Endothelial cell of umbilical vein (primary cell): ENCODE data around the gene AMPH. TPM values are rescaled to one million over a fixed set of nuclear protein-coding genes. Genes with fewer than 3 reads are reported as not detected.

Experiments used
- BruUV-seq: library from RNA; stranded (reverse); fragments of 400-500 nt; replicated peaks from 2 replicates; lab custom pipeline; 2021; lab: Mats Ljungman, UMichigan
- CTCF ChIA-PET: fragments of 300-600, 350-600 bp; sonication (Branson Sonifier 250); formaldehyde crosslinking; loops from one replicate; lab custom pipeline; 2021; ENCODE audit warnings: antibody characterized with exemption, inconsistent platforms; lab: Charles Lee
- POLR2A ChIA-PET: fragments of 300-600, 350-600 bp; sonication (Branson Sonifier 250); formaldehyde crosslinking; loops from one replicate; lab custom pipeline; 2021; ENCODE audit warnings: antibody characterized with exemption, inconsistent platforms; lab: Charles Lee
- DNase-seq: peaks from one replicate; pipeline ENCODE4 v3.0.0-alpha.2; 2011; ENCODE audit warnings: low read depth, low spot score
- FAIRE-seq: peaks from 2 replicates; lab custom pipeline; 2011; peaks lifted over from hg19 to GRCh38; lab: Jason Lieb, UNC
- H2AFZ ChIP-seq: 2 replicates; pipeline ENCODE4 v1.6.0; 2012; ENCODE audit warnings: low read depth, low read length, control low read depth, inconsistent platforms
- H3K27ac ChIP-seq: 2 replicates; pipeline ENCODE4 v1.5.1; 2011; ENCODE audit warnings: low read depth, mild to moderate bottlenecking, control low read depth, low read length, moderate library complexity; ENCODE audit not compliant: insufficient read depth
- H3K27me3 ChIP-seq, 2 experiments: 2 replicates each; pipeline versions ENCODE4 v1.6.0 to v1.6.1; 2011; ENCODE audit warnings: low read length in 2 of 2, mixed read lengths in 1 of 2; ENCODE audit not compliant: control insufficient read depth in 2 of 2, insufficient read depth in 2 of 2
- H3K36me3 ChIP-seq, 2 experiments: 2 replicates in 1 of 2; 3 replicates in 1 of 2; pipeline ENCODE4 v1.5.1; 2011; ENCODE audit warnings: low read length in 2 of 2, mild to moderate bottlenecking in 1 of 2, moderate library complexity in 1 of 2; ENCODE audit not compliant: control insufficient read depth in 2 of 2, insufficient read depth in 2 of 2; ENCODE audit errors: extremely low read depth in 1 of 2
- H3K4me1 ChIP-seq: 3 replicates; pipeline ENCODE4 v1.5.1; 2011; ENCODE audit warnings: mild to moderate bottlenecking, low read length; ENCODE audit not compliant: control insufficient read depth, insufficient read depth; ENCODE audit errors: extremely low read depth
- H3K4me2 ChIP-seq: 2 replicates; pipeline ENCODE4 v1.6.1; 2011; ENCODE audit warnings: low read length, control low read depth, mixed read lengths; ENCODE audit not compliant: insufficient read depth
- H3K4me3 ChIP-seq, 3 experiments: fragments of 200-600 bp in 1 of 3; sonication (generic), shearing (Covaris generic) in 1 of 3; replicated peaks in 1 of 3; 2 replicates each; pipeline ENCODE4 v1.5.1; 2011 to 2016; ENCODE audit warnings: control low read depth in 3 of 3, low read length in 3 of 3, mild to moderate bottlenecking in 2 of 3, inconsistent platforms in 1 of 3, low read depth in 1 of 3, moderate library complexity in 1 of 3; ENCODE audit not compliant: insufficient read depth in 1 of 3
- H3K79me2 ChIP-seq: 2 replicates; pipeline ENCODE4 v1.6.0; 2012; ENCODE audit warnings: low read length, inconsistent platforms; ENCODE audit not compliant: control insufficient read depth, insufficient read depth
- H3K9ac ChIP-seq: replicated peaks from 2 replicates; pipeline ENCODE3; 2011; ENCODE audit warnings: low read length, control low read depth; ENCODE audit not compliant: insufficient read depth; ENCODE audit errors: extremely low read depth
- H3K9me1 ChIP-seq: replicated peaks from 3 replicates; pipeline ENCODE4 v1.6.0; 2011; ENCODE audit warnings: mild to moderate bottlenecking, low read length; ENCODE audit not compliant: control insufficient read depth, insufficient read depth; ENCODE audit errors: extremely low read depth
- H3K9me3 ChIP-seq: replicated peaks from 2 replicates; pipeline ENCODE4 v1.5.1; 2012; ENCODE audit warnings: low read length, inconsistent platforms; ENCODE audit not compliant: control insufficient read depth, insufficient read depth
- H4K20me1 ChIP-seq: replicated peaks from 2 replicates; pipeline ENCODE3; 2011; ENCODE audit warnings: mild to moderate bottlenecking, low read length; ENCODE audit not compliant: control insufficient read depth, insufficient read depth; ENCODE audit errors: extremely low read depth
- EZH2 ChIP-seq: IDR thresholded peaks from 2 replicates; pipeline ENCODE4 v1.6.1; 2012; ENCODE audit warnings: borderline replicate concordance, low read depth, mild to moderate bottlenecking, moderate library complexity, low read length, inconsistent platforms; ENCODE audit not compliant: severe bottlenecking
- FOS ChIP-seq: IDR thresholded peaks from 2 replicates; pipeline ENCODE4 v1.6.1; 2011; ENCODE audit warnings: mild to moderate bottlenecking, low read length, moderate library complexity, borderline replicate concordance; ENCODE audit not compliant: insufficient read depth
- GATA2 ChIP-seq: IDR thresholded peaks from 2 replicates; pipeline ENCODE4 v1.7.0; 2011; ENCODE audit warnings: low read depth, mild to moderate bottlenecking, moderate library complexity, mixed read lengths, low read length; ENCODE audit not compliant: insufficient read length, insufficient read depth
- JUN ChIP-seq: IDR thresholded peaks from 2 replicates; pipeline ENCODE4 v1.6.1; 2011; ENCODE audit warnings: borderline replicate concordance, low read depth; ENCODE audit not compliant: insufficient read length, insufficient read depth
- MAX ChIP-seq: IDR thresholded peaks from 2 replicates; pipeline ENCODE4 v1.6.1; 2011; ENCODE audit not compliant: insufficient read depth, insufficient read length
- MYC ChIP-seq: IDR thresholded peaks from one replicate; pipeline ENCODE4 v1.6.1; 2011; ENCODE audit warnings: mild to moderate bottlenecking, low read depth, low read length
- POLR2A ChIP-seq: IDR thresholded peaks from 2 replicates; pipeline ENCODE4 v1.6.1; 2012; ENCODE audit warnings: low read depth, mild to moderate bottlenecking, control low read depth, low read length
- POLR2AphosphoS5 ChIP-seq: IDR thresholded peaks from 2 replicates; pipeline ENCODE4 v1.6.1; 2012; ENCODE audit warnings: low read depth, mild to moderate bottlenecking, control low read depth, low read length, moderate library complexity; ENCODE audit not compliant: insufficient read depth
- dilution Hi-C: fragments of 300-500 bp; cut with MboI; formaldehyde crosslinking; loops from one replicate; pipeline ENCODE4 v1.15.0; 2019; ENCODE audit warnings: low sequenced_read_pairs; ENCODE audit not compliant: extremely low pct_ligation_motif_present
- intact Hi-C: fragments of 100-400 bp; cut with micrococcal nuclease; formaldehyde crosslinking; loops from one replicate; pipeline ENCODE4 v1.10.0; 2022
- polyA plus RNA-seq, 4 experiments: library from polyadenylated mRNA; depleted of rRNA in 3 of 4; stranded (reverse) in 3 of 4; unstranded in 1 of 4; fragments of >200 nt; gene quantifications; 2 replicates each; pipeline versions ENCODE4 v1.2.1 to v1.2.3, GENCODE V29; 2011 to 2012; ENCODE audit warnings: missing spikeins in 1 of 4
- total RNA-seq: library from RNA; stranded (reverse); gene quantifications from 2 replicates; pipeline ENCODE4 v1.2.3, GENCODE V29; 2021
- TF ChIP-seq, protein P1 (sequence below), 2 donors: IDR thresholded peaks; 1 replicate in 1 of 2; 2 replicates in 1 of 2; pipeline ENCODE4 v1.5.1; 2011; ENCODE audit warnings: low read length in 2 of 2, mild to moderate bottlenecking in 2 of 2, moderate library complexity in 2 of 2, control low read depth in 1 of 2, inconsistent platforms in 1 of 2, low read depth in 1 of 2; ENCODE audit not compliant: insufficient read depth in 1 of 2; ENCODE audit errors: extremely low read depth in 1 of 2

Gene AMPH
- total and polyA plus RNA-seq, 2 donors (not counting 3 experiments of a cell fraction or from before 2014, with no cell fraction given): 5.2 to 9.2 TPM

- Histone ChIP-seq H4K20me1 (no peaks in the 10 kb centered on the region), H3K27me3 (no peaks in the 10 kb centered on the region), H2AFZ (no peak overlapping the region), H3K4me3 (no peak overlapping the region), H3K9ac (no peak overlapping the region), H3K27ac (no peak overlapping the region), H3K4me2 (no peak overlapping the region), H3K9me1 (no peaks in the 10 kb centered on the region), H3K9me3 (no peaks in the 10 kb centered on the region), H3K36me3 (no peaks in the 10 kb centered on the region), H3K79me2 (no peaks in the 10 kb centered on the region), H3K4me1 (no peaks in the 10 kb centered on the region)
- ChIA-PET POLR2A (no interaction called here), CTCF (no interaction called here)
- no peak for DNase-seq
- no peak for TF ChIP-seq MYC
- TF ChIP-seq EZH2: no peak
- TF ChIP-seq JUN: no peak
- TF ChIP-seq GATA2: no peak
- no peak for TF ChIP-seq FOS
- TF ChIP-seq, protein P1, sequence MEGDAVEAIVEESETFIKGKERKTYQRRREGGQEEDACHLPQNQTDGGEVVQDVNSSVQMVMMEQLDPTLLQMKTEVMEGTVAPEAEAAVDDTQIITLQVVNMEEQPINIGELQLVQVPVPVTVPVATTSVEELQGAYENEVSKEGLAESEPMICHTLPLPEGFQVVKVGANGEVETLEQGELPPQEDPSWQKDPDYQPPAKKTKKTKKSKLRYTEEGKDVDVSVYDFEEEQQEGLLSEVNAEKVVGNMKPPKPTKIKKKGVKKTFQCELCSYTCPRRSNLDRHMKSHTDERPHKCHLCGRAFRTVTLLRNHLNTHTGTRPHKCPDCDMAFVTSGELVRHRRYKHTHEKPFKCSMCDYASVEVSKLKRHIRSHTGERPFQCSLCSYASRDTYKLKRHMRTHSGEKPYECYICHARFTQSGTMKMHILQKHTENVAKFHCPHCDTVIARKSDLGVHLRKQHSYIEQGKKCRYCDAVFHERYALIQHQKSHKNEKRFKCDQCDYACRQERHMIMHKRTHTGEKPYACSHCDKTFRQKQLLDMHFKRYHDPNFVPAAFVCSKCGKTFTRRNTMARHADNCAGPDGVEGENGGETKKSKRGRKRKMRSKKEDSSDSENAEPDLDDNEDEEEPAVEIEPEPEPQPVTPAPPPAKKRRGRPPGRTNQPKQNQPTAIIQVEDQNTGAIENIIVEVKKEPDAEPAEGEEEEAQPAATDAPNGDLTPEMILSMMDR (IDR thresholded peaks at IDR 0.05; ENCODE audit: extremely low read depth in 1 of 2, insufficient read depth in 1 of 2, low read depth in 1 of 2, low read length in 2 of 2): no peak
- TF ChIP-seq POLR2AphosphoS5: no peak
- TF ChIP-seq MAX: no peak
- TF ChIP-seq POLR2A: no peak
- no peak for FAIRE-seq
- no TSS peak for BruUV-seq
- dilution Hi-C loops (no loop called here), intact Hi-C loops (no loop called here)
Observed at GRCh38 chr7:38504684-38505083, 126.5 kb downstream of the AMPH start.
